H9 (cell line): ENCODE measurements around the gene VOPP1. TPM values are rescaled to one million over a fixed set of nuclear protein-coding genes. Genes with fewer than 3 reads are reported as not detected.

ENCODE experiments used
- DNase-seq: peaks from one replicate; pipeline ENCODE4 v3.0.0-alpha.2; 2017
- H2AFZ ChIP-seq: one replicate; pipeline ENCODE4 v1.6.1; 2013; ENCODE audit warnings: mild to moderate bottlenecking, low read length, control low read depth, moderate library complexity
- H2AK5ac ChIP-seq: 2 replicates; pipeline ENCODE4 v1.6.1; 2013; ENCODE audit warnings: low read length, control low read depth, mixed read lengths; ENCODE audit not compliant: insufficient read length
- H2BK120ac ChIP-seq: one replicate; pipeline ENCODE4 v1.6.1; 2013; ENCODE audit warnings: low read depth, mild to moderate bottlenecking, low read length, control low read depth, inconsistent platforms; ENCODE audit not compliant: poor library complexity, severe bottlenecking
- H2BK12ac ChIP-seq: 2 replicates; pipeline ENCODE4 v1.6.1; 2013; ENCODE audit warnings: low read length, control low read depth, mixed read lengths, low read depth; ENCODE audit not compliant: insufficient read length
- H2BK15ac ChIP-seq: 2 replicates; pipeline ENCODE4 v1.6.1; 2013; ENCODE audit warnings: low read depth, low read length, control low read depth
- H2BK20ac ChIP-seq: one replicate; pipeline ENCODE4 v1.6.1; 2013; ENCODE audit warnings: low read depth, mild to moderate bottlenecking, low read length, control low read depth, inconsistent platforms; ENCODE audit not compliant: poor library complexity, severe bottlenecking
- H2BK5ac ChIP-seq: 2 replicates; pipeline ENCODE4 v1.6.1; 2013; ENCODE audit warnings: low read length, control low read depth, mixed read lengths; ENCODE audit not compliant: insufficient read length
- H3K14ac ChIP-seq: 2 replicates; pipeline ENCODE4 v1.6.1; 2013; ENCODE audit warnings: low read length, control low read depth; ENCODE audit not compliant: insufficient read depth
- H3K18ac ChIP-seq: 2 replicates; pipeline ENCODE4 v1.6.1; 2013; ENCODE audit warnings: low read depth, mild to moderate bottlenecking, mixed read lengths, low read length, control low read depth; ENCODE audit not compliant: insufficient read length
- H3K23ac ChIP-seq: 2 replicates; pipeline ENCODE4 v1.6.1; 2013; ENCODE audit warnings: low read length, control low read depth, mixed read lengths, low read depth; ENCODE audit not compliant: insufficient read length
- H3K23me2 ChIP-seq: 2 replicates; pipeline ENCODE4 v1.6.1; 2013; ENCODE audit warnings: low read depth, mild to moderate bottlenecking, mixed read lengths, low read length, control low read depth; ENCODE audit not compliant: insufficient read length, poor library complexity, severe bottlenecking
- H3K27ac ChIP-seq: 2 replicates; pipeline ENCODE4 v1.5.1; 2013; ENCODE audit warnings: low read length, control low read depth, mixed read lengths, low read depth; ENCODE audit not compliant: insufficient read length
- H3K27me3 ChIP-seq: 2 replicates; pipeline ENCODE4 v1.6.1; 2013; ENCODE audit warnings: low read length, control low read depth, inconsistent platforms; ENCODE audit not compliant: insufficient read depth
- H3K4ac ChIP-seq: 2 replicates; pipeline ENCODE4 v1.6.1; 2013; ENCODE audit warnings: low read depth, mild to moderate bottlenecking, control low read depth, inconsistent platforms, low read length, moderate library complexity
- H3K4me1 ChIP-seq: 2 replicates; pipeline ENCODE4 v1.6.1; 2013; ENCODE audit warnings: low read length, control low read depth, inconsistent platforms; ENCODE audit not compliant: insufficient read depth
- H3K4me2 ChIP-seq: 2 replicates; pipeline ENCODE4 v1.6.1; 2013; ENCODE audit warnings: low read length, control low read depth, mixed read lengths; ENCODE audit not compliant: insufficient read length, insufficient read depth
- H3K56ac ChIP-seq: 2 replicates; pipeline ENCODE4 v1.6.1; 2013; ENCODE audit warnings: low read depth, mild to moderate bottlenecking, mixed read lengths, low read length, control low read depth; ENCODE audit not compliant: insufficient read length
- H3K79me1 ChIP-seq: 2 replicates; pipeline ENCODE4 v1.6.1; 2013; ENCODE audit warnings: low read depth, mild to moderate bottlenecking, moderate library complexity, low read length, control low read depth, inconsistent platforms; ENCODE audit not compliant: insufficient read depth, poor library complexity, severe bottlenecking
- H3K79me2 ChIP-seq: 2 replicates; pipeline ENCODE4 v1.6.1; 2013; ENCODE audit warnings: low read length, control low read depth, inconsistent platforms; ENCODE audit not compliant: insufficient read depth
- H3K9ac ChIP-seq: 2 replicates; pipeline ENCODE4 v1.6.1; 2013; ENCODE audit warnings: low read length, control low read depth, mixed read lengths; ENCODE audit not compliant: insufficient read length; ENCODE audit errors: extremely low read depth
- H3K9me3 ChIP-seq: one replicate; pipeline ENCODE4 v1.6.1; 2013; ENCODE audit warnings: low read depth, low read length, inconsistent platforms; ENCODE audit not compliant: control insufficient read depth
- H3T11ph ChIP-seq: one replicate; pipeline ENCODE4 v1.6.1; 2013; ENCODE audit warnings: mild to moderate bottlenecking, low read length, control low read depth, inconsistent platforms
- H4K20me1 ChIP-seq: one replicate; pipeline ENCODE4 v1.6.1; 2013; ENCODE audit not compliant: control insufficient read depth, insufficient read length, insufficient read depth
- H4K5ac ChIP-seq: 2 replicates; pipeline ENCODE4 v1.6.1; 2013; ENCODE audit warnings: low read depth, mild to moderate bottlenecking, mixed read lengths, low read length, control low read depth; ENCODE audit not compliant: insufficient read length
- H4K8ac ChIP-seq: replicated peaks from 2 replicates; pipeline ENCODE4 v1.6.1; 2013; ENCODE audit warnings: low read length, control low read depth, mixed read lengths, low read depth; ENCODE audit not compliant: insufficient read length
- H4K91ac ChIP-seq: 2 replicates; pipeline ENCODE4 v1.6.1; 2013; ENCODE audit warnings: low read depth, mild to moderate bottlenecking, moderate library complexity, mixed read lengths, low read length, control low read depth; ENCODE audit not compliant: insufficient read length
- H3K27ac Mint-ChIP-seq, 3 experiments: 2 replicates in 2 of 3; 3 replicates in 1 of 3; pipeline ENCODE4 v1.8.0; 2020 to 2021; ENCODE audit warnings: mixed read lengths in 3 of 3, mild to moderate bottlenecking in 1 of 3, moderate library complexity in 1 of 3
- H3K27me3 Mint-ChIP-seq: 2 replicates; pipeline ENCODE4 v1.8.0; 2021; ENCODE audit warnings: low read depth, mild to moderate bottlenecking, moderate library complexity, mixed read lengths
- H3K36me3 Mint-ChIP-seq, 3 experiments: 2 replicates in 2 of 3; 3 replicates in 1 of 3; pipeline ENCODE4 v1.8.0; 2020 to 2021; ENCODE audit warnings: low read depth in 3 of 3, mixed read lengths in 3 of 3; ENCODE audit not compliant: insufficient read depth in 1 of 3
- H3K4me1 Mint-ChIP-seq, 2 experiments: 2 replicates each; pipeline ENCODE4 v1.8.0; 2020; ENCODE audit warnings: mixed read lengths in 2 of 2
- H3K4me3 Mint-ChIP-seq, 2 experiments: 2 replicates in 1 of 2; 3 replicates in 1 of 2; pipeline ENCODE4 v1.8.0; 2020 to 2021; ENCODE audit warnings: mild to moderate bottlenecking in 2 of 2, mixed read lengths in 2 of 2, moderate library complexity in 1 of 2
- H3K9me3 Mint-ChIP-seq, 2 experiments: 2 replicates in 1 of 2; 3 replicates in 1 of 2; pipeline ENCODE4 v1.8.0; 2020; ENCODE audit warnings: mild to moderate bottlenecking in 2 of 2, mixed read lengths in 2 of 2, moderate library complexity in 1 of 2
- WGBS: extraction: QIAGEN DNeasy Blood & Tissue Kit; methylation state at CpG from one replicate; pipeline ENCODE4 v1.1.7; 2013; ENCODE audit warnings: missing lambda C conversion rate, low lambda C conversion rate, mixed read lengths; ENCODE audit not compliant: insufficient read length; ENCODE audit errors: extremely low coverage; 5-methylcytosine and 5-hydroxymethylcytosine counted together
- total RNA-seq: library from RNA; stranded (reverse); gene quantifications from 2 replicates; pipeline ENCODE4 v1.2.1, GENCODE V29; 2021
- TF ChIP-seq, protein P1 (sequence below): fragments of 200-600 bp; sonication (generic); conservative IDR thresholded peaks from 3 replicates; pipeline ENCODE4 v1.8.0; 2021; ENCODE audit warnings: antibody characterized with exemption, mild to moderate bottlenecking

VOPP1 gene
- total RNA-seq, 1 experiment from 2014 or later = 55.7 TPM

DNA sequence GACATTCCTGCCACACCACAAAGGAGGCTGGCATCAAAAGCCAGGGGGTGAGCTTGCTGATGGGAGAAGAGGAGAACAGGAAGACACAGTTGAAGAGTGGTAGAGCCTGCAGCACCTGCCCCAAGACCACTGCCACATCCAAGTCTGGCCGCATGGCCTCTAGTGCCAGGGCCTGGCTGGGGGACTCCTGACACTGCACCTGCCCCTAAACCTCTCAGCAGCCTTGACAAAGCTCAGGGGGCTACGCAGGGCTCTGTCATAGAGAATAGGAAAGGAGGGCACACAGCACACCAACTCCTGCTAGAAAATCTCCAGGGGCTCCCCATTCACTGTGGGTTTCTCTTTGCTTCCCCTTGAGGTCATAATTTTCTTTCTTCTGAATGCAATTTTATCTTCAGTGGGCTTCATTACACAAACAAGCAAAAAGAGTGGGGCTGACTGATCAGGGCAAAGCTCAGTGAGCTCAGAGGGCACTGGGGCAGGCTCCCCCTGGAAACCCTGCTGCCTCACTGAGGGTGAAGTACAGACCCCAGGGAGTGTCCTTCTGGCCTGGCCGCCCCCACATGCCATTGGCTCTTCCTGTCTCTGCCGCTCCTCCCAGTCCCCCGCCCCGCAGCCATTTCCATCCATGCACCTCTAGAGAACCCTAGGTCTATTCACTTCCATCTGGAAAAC, 37.2 kb downstream of the VOPP1 start:
- no peak overlapping the region for H3K23ac ChIP-seq
- H2AFZ ChIP-seq = no peak overlapping the region
- Mint-ChIP-seq H3K9me3 (no peaks in the 10 kb centered on the region), H3K27me3 (no peaks in the 10 kb centered on the region), H3K27ac (peak overlapping the region in 2 of 3 experiments; percentile 71 to 75; a peak in 2 of 7 replicates), H3K4me1 (peaks cover 75 to 79% of the 10 kb centered on the region in 2 experiments), H3K36me3 (peaks cover 0 to 2% (median 0%) of the 10 kb centered on the region in 3 experiments; a peak in 2 of 7 replicates), H3K4me3 (no peak overlapping the region)
- no peaks in the 10 kb centered on the region for H3K23me2 ChIP-seq
- H3K4me1 ChIP-seq = peaks cover 10% of the 10 kb centered on the region; the same call in 1 of the 2 replicates
- H2BK20ac ChIP-seq = no peak overlapping the region
- TF ChIP-seq, protein P1, sequence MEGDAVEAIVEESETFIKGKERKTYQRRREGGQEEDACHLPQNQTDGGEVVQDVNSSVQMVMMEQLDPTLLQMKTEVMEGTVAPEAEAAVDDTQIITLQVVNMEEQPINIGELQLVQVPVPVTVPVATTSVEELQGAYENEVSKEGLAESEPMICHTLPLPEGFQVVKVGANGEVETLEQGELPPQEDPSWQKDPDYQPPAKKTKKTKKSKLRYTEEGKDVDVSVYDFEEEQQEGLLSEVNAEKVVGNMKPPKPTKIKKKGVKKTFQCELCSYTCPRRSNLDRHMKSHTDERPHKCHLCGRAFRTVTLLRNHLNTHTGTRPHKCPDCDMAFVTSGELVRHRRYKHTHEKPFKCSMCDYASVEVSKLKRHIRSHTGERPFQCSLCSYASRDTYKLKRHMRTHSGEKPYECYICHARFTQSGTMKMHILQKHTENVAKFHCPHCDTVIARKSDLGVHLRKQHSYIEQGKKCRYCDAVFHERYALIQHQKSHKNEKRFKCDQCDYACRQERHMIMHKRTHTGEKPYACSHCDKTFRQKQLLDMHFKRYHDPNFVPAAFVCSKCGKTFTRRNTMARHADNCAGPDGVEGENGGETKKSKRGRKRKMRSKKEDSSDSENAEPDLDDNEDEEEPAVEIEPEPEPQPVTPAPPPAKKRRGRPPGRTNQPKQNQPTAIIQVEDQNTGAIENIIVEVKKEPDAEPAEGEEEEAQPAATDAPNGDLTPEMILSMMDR = no peak
- H3K9ac ChIP-seq = no peak overlapping the region
- no peaks in the 10 kb centered on the region for H3K9me3 ChIP-seq
- H3K14ac ChIP-seq = no peak overlapping the region; the same call in 1 of the 2 replicates
- peaks cover 2% of the 10 kb centered on the region for H4K20me1 ChIP-seq
- H3K4me2 ChIP-seq = no peak overlapping the region
- no peak overlapping the region for H2BK12ac ChIP-seq
- peaks cover 11% of the 10 kb centered on the region; the same call in 1 of the 2 replicates for H3K79me2 ChIP-seq
- H3K4ac ChIP-seq = no peak overlapping the region
- WGBS = no CpG with 5 or more reads among the region's 6 CpGs
- H2BK120ac ChIP-seq = no peak overlapping the region
- H4K5ac ChIP-seq = no peak overlapping the region
- no peak overlapping the region for H3K27ac ChIP-seq
- H4K8ac ChIP-seq = no peak overlapping the region
- no peak overlapping the region for H3K56ac ChIP-seq
- H2BK15ac ChIP-seq = no peak overlapping the region
- DNase-seq = no peak
- H2AK5ac ChIP-seq = no peak overlapping the region
- H2BK5ac ChIP-seq = no peak overlapping the region
- H3K27me3 ChIP-seq = no peaks in the 10 kb centered on the region
- no peak overlapping the region for H3K18ac ChIP-seq
- H3K79me1 ChIP-seq = peaks cover 6% of the 10 kb centered on the region
- H3T11ph ChIP-seq = no peak overlapping the region
- H4K91ac ChIP-seq = no peak overlapping the region
